Activated T-cell treated with anti-CD3 and anti-CD28 coated beads, Interleukin-2, amount 50 U/mL, for 4 hours (primary cell): ENCODE results near the gene OSBP2. TPM values are rescaled to one million over a fixed set of nuclear protein-coding genes. Genes with fewer than 3 reads are reported as not detected.

Experiments
- ATAC-seq, 2 donors: fragments of 200-7000 bp; cut with Tn5 transposase; one replicate each; pipeline ENCODE4 v1.10.0; 2021
- DNase-seq: peaks from one replicate; pipeline ENCODE4 v3.0.0-alpha.2; 2020
- H3K27me3 Mint-ChIP-seq: one replicate; pipeline ENCODE4 v1.8.0; 2021; ENCODE audit warnings: low read depth, mixed read lengths
- H3K36me3 Mint-ChIP-seq: one replicate; pipeline ENCODE4 v1.8.0; 2022; ENCODE audit warnings: mixed read lengths; ENCODE audit not compliant: insufficient read depth
- H3K4me1 Mint-ChIP-seq: one replicate; pipeline ENCODE4 v1.8.0; 2021; ENCODE audit warnings: low read depth, mixed read lengths
- H3K4me3 Mint-ChIP-seq: one replicate; pipeline ENCODE4 v1.8.0; 2021; ENCODE audit warnings: mild to moderate bottlenecking, moderate library complexity, mixed read lengths
- H3K9me3 Mint-ChIP-seq: one replicate; pipeline ENCODE4 v1.8.0; 2021; ENCODE audit warnings: mixed read lengths
- total RNA-seq, 3 donors: library from RNA; stranded (reverse); gene quantifications; one replicate each; pipeline ENCODE4 v1.2.1, GENCODE V29; 2021

The OSBP2 gene
- total RNA-seq, 3 donors from 2014 or later: 1.2 to 1.3 (median 1.3) TPM

- DNase-seq: no peak
- Mint-ChIP-seq H3K27me3 (no peaks in the 10 kb centered on the region), H3K36me3 (no peaks in the 10 kb centered on the region), H3K9me3 (no peaks in the 10 kb centered on the region), H3K4me1 (no peaks in the 10 kb centered on the region), H3K4me3 (no peak overlapping the region)
- no peak for ATAC-seq
Observed at GRCh38 chr22:30879415-30879797, 184.7 kb downstream of the OSBP2 start.

- Mint-ChIP-seq H3K27me3 (no peaks in the 10 kb centered on the region), H3K4me3 (no peak overlapping the region), H3K9me3 (no peaks in the 10 kb centered on the region), H3K36me3 (no peaks in the 10 kb centered on the region), H3K4me1 (no peaks in the 10 kb centered on the region)
- ATAC-seq (no peak), DNase-seq (no peak)
Observed at GRCh38 chr22:30880181-30880601, 185.5 kb downstream of the OSBP2 start.

DNA sequence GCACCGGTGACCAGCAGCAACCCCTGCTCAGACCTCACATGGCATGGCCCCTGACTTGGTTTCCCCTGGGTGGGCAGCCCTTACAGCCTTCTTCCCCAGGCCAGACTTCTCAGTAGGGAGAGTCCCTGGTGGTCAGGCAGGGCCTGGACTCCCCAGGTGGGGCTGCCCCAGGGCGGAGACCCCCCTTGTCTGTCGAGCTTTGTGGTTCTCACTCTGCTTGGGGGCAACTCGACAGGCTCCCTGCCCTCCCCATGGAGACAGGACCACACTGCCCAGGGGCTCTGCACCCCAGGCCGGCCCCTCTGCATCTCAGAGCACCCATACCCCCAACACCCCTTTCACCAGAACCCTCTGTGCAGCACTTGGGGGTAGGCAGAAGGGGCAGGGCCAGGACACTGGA is 186.2 kb downstream of the OSBP2 start:
- no peaks in the 10 kb centered on the region for H3K4me1 Mint-ChIP-seq
- H3K4me3 Mint-ChIP-seq: no peak overlapping the region

GRCh38 chr22:30881361-30882183 is 186.9 kb downstream of the OSBP2 start:
- Mint-ChIP-seq H3K27me3 (no peaks in the 10 kb centered on the region), H3K36me3 (no peaks in the 10 kb centered on the region), H3K4me1 (no peaks in the 10 kb centered on the region), H3K9me3 (no peaks in the 10 kb centered on the region), H3K4me3 (no peak overlapping the region)
- ATAC-seq (no peak), DNase-seq (no peak)

More for the DNA sequence above, 186.2 kb downstream of the OSBP2 start:
- no peaks in the 10 kb centered on the region for H3K27me3 Mint-ChIP-seq
- no peaks in the 10 kb centered on the region for H3K36me3 Mint-ChIP-seq
- DNase-seq: no peak
- H3K9me3 Mint-ChIP-seq: no peaks in the 10 kb centered on the region
- no peak for ATAC-seq

DNA sequence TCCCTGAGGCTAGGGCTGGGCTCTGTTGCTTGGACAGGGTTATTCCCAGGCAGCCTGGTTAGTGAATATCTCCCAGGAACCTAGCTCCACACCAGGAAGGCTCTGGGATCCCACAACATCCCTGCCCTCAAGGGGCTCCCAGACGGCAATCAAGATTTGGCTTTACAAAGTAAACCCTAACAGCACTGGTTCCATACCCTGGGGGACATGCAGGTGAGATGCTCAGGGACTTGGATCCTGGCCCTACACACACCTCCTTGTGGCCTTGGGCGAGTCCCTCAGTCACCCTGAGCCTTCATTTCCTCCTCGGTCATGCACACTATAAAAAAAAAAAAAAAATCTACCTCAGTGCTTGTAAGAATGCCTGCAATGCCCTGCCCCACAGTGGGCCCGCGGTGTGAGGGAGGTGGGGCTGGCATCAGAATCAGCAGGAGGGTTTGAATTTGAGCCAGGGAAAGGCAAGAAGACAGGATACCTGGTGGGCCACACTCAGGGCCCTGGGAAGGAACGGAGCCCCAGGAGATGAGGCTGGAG is 187.6 kb downstream of the OSBP2 start:
- H3K9me3 Mint-ChIP-seq: no peaks in the 10 kb centered on the region
- no peaks in the 10 kb centered on the region for H3K27me3 Mint-ChIP-seq
- ATAC-seq (no peak), DNase-seq (no peak)
- no peaks in the 10 kb centered on the region for H3K36me3 Mint-ChIP-seq
- H3K4me1 Mint-ChIP-seq: no peaks in the 10 kb centered on the region
- H3K4me3 Mint-ChIP-seq: no peak overlapping the region

DNA sequence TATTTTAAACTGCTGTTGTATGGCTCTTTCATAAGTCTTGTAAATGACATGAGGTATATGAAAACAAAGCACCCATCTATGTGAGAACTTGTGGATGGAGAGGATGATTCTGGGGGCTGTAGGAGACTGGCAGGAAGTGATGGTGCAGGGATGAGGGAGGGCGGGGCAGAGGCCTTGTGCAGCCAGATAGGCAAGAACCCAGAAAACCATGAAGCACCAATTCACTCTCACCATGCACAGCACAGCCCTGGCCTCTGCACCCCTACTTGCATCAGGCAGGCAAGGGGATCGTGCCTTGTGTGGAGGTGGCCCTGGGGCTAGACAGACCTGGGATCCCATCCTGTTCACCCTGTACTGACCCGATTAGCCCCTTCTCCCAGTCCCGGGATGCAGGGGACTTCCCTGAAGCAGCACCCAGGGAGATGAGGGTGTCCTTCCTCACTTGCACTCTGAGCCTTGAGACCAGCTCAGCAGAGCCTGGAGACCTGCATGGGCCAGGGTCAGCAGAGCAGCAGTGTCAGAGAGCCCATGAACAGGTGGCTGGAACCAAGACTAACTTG is 188.4 kb downstream of the OSBP2 start:
- H3K4me1 Mint-ChIP-seq: no peaks in the 10 kb centered on the region
- no peaks in the 10 kb centered on the region for H3K9me3 Mint-ChIP-seq
- no peak for DNase-seq
- ATAC-seq: no peak
- H3K27me3 Mint-ChIP-seq: no peaks in the 10 kb centered on the region
- no peaks in the 10 kb centered on the region for H3K36me3 Mint-ChIP-seq
- H3K4me3 Mint-ChIP-seq: no peak overlapping the region

GRCh38 chr22:30883586-30884145 is 189.0 kb downstream of the OSBP2 start:
- DNase-seq (no peak), ATAC-seq (no peak)
- H3K4me1 Mint-ChIP-seq: no peaks in the 10 kb centered on the region
- H3K36me3 Mint-ChIP-seq: no peaks in the 10 kb centered on the region
- H3K9me3 Mint-ChIP-seq: no peaks in the 10 kb centered on the region
- no peaks in the 10 kb centered on the region for H3K27me3 Mint-ChIP-seq
- H3K4me3 Mint-ChIP-seq: no peak overlapping the region

- ATAC-seq: no peak
- no peak for DNase-seq
- Mint-ChIP-seq H3K36me3 (no peaks in the 10 kb centered on the region), H3K4me3 (no peak overlapping the region), H3K27me3 (no peaks in the 10 kb centered on the region), H3K4me1 (no peaks in the 10 kb centered on the region), H3K9me3 (no peaks in the 10 kb centered on the region)
Observed at GRCh38 chr22:30884211-30885000, 189.7 kb downstream of the OSBP2 start.

DNA sequence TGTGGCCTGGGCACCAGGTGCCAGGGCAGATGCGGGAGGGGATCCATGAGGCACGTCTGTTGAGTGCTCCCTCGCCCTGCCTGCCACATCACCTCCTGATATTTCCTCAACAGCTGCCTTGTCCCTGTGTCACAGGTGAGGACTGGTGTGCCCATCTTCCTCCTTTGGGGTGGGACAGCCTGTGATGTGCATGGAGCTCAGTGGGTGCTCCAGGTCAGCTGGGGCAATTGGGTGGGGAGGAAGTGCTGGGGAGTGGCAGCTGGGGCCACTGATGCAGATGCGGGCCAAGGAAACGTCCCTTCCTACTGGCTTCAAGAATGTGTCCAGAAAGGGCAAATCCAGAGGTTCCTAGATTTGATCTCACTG is 190.3 kb downstream of the OSBP2 start:
- Mint-ChIP-seq H3K4me3 (no peak overlapping the region), H3K9me3 (no peaks in the 10 kb centered on the region), H3K27me3 (no peaks in the 10 kb centered on the region), H3K4me1 (no peaks in the 10 kb centered on the region), H3K36me3 (no peaks in the 10 kb centered on the region)
- DNase-seq (no peak), ATAC-seq (no peak)

GRCh38 chr22:30885591-30885990 is 190.9 kb downstream of the OSBP2 start:
- ATAC-seq: no peak
- H3K9me3 Mint-ChIP-seq: no peaks in the 10 kb centered on the region
- no peaks in the 10 kb centered on the region for H3K4me1 Mint-ChIP-seq
- H3K4me3 Mint-ChIP-seq: no peak overlapping the region
- H3K36me3 Mint-ChIP-seq: no peaks in the 10 kb centered on the region
- DNase-seq: no peak
- H3K27me3 Mint-ChIP-seq: no peaks in the 10 kb centered on the region

DNA sequence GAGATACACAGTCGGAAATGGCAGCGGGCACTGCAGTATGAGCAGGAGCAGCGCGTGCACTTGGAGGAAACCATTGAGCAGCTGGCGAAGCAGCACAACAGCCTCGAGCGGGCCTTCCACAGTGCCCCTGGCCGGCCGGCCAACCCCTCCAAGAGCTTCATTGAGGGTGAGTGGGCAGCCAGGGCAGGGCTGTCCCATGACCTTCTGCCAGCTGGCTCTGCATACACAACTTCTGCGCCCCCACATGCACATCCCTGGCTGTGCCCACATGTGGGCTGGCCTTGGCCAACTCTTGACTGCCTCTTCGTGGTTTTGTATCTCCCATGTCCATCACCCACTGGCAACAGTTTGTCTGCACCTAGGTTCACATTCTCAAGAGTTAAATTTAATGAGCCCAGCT is 192.8 kb downstream of the OSBP2 start:
- Mint-ChIP-seq H3K4me3 (no peak overlapping the region), H3K27me3 (no peaks in the 10 kb centered on the region), H3K4me1 (peaks cover 7% of the 10 kb centered on the region), H3K36me3 (no peaks in the 10 kb centered on the region), H3K9me3 (no peaks in the 10 kb centered on the region)
- no peak for DNase-seq
- ATAC-seq: no peak

DNA sequence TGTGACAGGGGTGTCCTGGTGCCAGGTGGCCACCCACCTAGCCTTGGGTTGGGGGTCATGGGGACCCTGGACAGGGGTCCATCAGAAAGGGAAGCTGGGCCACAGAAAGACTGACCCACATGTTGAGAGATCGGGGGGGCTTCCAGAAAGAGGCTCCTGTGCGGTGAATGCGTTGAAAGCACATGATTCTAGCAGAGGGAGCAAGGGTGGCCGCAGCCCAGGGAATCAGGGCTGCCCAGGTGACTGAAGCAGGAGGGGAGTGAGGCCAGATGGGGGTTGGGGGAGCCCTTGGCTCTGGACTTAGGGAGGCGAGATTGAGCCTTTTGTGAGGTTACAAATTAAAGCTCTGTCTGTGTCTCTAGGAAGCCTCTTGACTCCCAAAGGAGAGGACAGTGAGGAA is 193.2 kb downstream of the OSBP2 start:
- no peaks in the 10 kb centered on the region for H3K36me3 Mint-ChIP-seq
- DNase-seq (no peak), ATAC-seq (no peak)
- H3K27me3 Mint-ChIP-seq: no peaks in the 10 kb centered on the region
- H3K4me1 Mint-ChIP-seq: peaks cover 7% of the 10 kb centered on the region
- H3K4me3 Mint-ChIP-seq: no peak overlapping the region
- no peaks in the 10 kb centered on the region for H3K9me3 Mint-ChIP-seq

GRCh38 chr22:30889268-30889995 is 194.8 kb downstream of the OSBP2 start:
- no peaks in the 10 kb centered on the region for H3K27me3 Mint-ChIP-seq
- no peak overlapping the region for H3K4me3 Mint-ChIP-seq
- H3K9me3 Mint-ChIP-seq: no peaks in the 10 kb centered on the region
- ATAC-seq: no peak
- H3K36me3 Mint-ChIP-seq: no peaks in the 10 kb centered on the region
- peaks cover 22% of the 10 kb centered on the region for H3K4me1 Mint-ChIP-seq
- no peak for DNase-seq

DNA sequence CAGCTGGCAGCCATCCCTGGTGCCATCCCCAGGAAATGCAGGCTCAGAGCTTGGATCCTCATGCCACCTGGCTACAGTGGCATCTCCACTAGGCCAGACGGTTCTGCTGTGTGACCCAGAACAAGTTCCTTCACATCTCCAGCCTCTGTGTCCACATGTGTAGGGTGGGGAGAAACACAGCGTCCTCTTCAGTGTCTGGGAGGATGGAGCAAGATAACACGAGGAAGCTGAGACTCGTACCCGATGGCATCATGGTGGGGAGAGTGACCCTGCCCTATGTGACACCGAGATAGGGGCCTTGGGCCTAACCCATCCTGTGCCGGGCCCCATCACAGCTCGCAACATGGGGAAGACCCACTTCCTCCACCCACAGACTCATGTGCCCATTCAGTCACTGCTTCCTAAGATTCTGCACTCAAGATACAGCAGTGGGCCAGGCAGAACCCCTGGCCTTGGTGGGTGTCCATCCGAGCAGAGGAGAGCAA is 195.4 kb downstream of the OSBP2 start:
- H3K4me1 Mint-ChIP-seq: peaks cover 27% of the 10 kb centered on the region
- DNase-seq (no peak), ATAC-seq (no peak)
- no peaks in the 10 kb centered on the region for H3K27me3 Mint-ChIP-seq
- H3K36me3 Mint-ChIP-seq: peaks cover under 1% of the 10 kb centered on the region
- H3K9me3 Mint-ChIP-seq: no peaks in the 10 kb centered on the region
- H3K4me3 Mint-ChIP-seq: no peak overlapping the region
